Stimulated activated CD8-positive, alpha-beta memory T cell treated with anti-CD3 and anti-CD28 coated beads, Interleukin-7, amount 100 ng/mL, for 24 hours (primary cell): ENCODE measurements around the gene PRG3.
"Not testable (repeated sequence)": the region's sequence is repeated elsewhere in the genome, so short reads cannot be mapped to it uniquely, and the experiment has no call there.

Experiments used
- DNase-seq: peaks from one replicate; pipeline ENCODE4 v3.0.0-alpha.2; 2020; ENCODE audit warnings: low read depth

Gene PRG3

DNA sequence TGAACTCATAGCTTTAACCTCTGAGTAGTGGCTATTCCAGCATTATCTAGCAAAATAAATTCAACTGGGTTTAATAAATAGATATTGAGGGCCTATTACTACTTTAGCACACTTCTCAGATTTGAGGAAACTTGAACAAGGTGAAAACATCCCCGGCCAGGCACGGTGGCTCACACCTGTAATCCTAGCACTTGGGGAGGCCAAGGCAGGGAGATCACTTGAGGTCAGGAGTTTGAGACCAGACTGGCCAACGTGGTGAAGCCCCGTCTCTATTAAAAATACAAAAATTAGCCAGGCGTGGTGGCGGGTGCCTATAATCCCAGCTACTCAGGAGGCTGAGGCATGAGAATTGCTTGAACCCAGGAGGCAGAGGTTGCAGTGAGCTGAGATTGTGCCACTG lies 44.1 kb downstream of the PRG3 start:
- not testable (repeated sequence) for DNase-seq

DNA sequence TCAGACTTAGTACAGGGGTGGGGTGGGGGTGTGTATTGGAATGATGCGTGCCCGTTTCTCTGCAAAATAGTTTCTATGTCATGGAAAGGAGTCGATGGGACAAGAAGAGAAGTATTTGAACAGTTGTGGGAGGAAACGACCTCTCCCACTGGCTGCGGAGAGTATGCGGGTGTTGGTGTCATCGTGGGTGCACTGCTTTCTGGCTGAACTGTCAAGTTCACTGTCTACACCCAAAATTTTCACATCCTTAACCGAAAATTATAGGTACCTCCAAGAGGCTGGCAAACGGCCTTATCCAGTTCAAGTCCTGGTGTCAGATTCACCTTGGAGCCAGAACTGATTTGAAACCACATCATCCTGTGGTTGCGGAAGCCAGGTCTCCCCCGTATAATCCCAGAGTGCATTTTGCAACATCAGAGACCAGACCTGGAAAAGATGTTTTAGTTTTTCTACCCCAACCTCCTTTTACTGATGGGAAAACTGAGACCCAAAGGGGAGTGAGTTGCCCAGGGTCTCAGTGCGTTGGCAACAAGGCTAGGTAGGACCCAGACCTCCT lies 44.8 kb downstream of the PRG3 start:
- DNase-seq, result no peak

DNA sequence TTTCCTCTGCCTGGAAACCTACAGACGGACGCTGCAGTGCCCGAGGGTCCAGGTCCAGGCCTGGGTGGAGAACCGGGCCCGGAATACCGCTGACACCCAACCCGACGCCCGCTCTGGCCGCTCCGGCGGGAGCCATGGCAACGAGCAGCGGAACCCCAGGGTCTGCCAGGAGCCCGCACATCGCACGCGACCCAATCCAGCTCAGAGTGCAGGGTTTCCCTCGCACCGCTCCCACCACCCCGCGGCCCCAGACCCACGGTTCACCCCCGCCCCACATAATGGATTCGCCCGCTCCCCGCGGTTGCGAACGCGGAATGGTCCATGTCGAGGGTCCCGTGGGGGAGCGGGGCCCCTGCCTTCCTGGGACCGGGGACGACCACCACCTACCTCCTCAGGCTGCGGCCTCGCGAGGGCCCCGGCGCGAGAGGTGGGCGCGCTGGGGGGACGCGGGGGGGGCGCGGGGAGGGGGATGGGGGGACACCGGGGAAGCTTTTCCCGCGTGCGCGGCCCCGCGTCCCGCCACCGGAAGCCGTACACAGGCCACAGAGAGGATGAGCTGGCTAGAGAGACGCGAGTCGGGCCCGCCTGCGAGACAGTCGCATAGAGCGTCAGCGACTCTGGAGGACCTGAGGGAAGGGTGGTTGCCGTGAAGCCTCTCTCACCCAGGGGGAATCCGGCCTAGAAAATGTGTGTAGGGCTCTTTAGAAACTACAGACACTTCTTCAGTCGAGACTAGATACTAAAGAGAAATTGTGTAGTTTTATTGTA lies 45.4 kb downstream of the PRG3 start, which contains the start of gene SSRP1:
TSS of gene SSRP1 (minus strand) at position 550 of the 768 bp plus-strand sequence. CDS start 771 bp downstream, outside the sequence.
- DNase-seq, result peak; percentile 75

DNA sequence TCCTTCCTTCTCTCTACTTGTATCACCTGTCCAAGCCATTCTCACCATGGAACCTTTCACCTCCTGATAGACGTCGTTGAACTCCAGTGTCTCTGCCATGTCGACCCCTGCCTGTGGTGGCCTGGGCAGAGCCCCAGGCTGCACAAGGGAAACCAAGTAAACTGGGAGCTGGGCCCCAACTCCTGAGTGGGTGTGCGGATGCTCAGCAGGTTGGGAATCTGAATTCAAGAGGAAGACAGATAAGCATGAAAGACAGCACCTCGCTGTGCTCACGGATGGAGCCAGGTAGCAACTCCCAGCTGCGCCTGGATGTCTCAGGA lies 46.0 kb downstream of the PRG3 start:
- no peak for DNase-seq

GRCh38 chr11:57332694-57333440 lies 48.1 kb downstream of the PRG3 start:
- DNase-seq, result no peak

- no peak for DNase-seq
Measured at GRCh38 chr11:57331720-57332119, 49.2 kb downstream of the PRG3 start.

- no peak for DNase-seq
Measured at GRCh38 chr11:57330029-57330428, 50.9 kb downstream of the PRG3 start.

GRCh38 chr11:57327721-57328120 lies 53.2 kb downstream of the PRG3 start:
- DNase-seq, result no peak
